ENCODE data around the gene PGM2L1. TPM values are rescaled to one million over a fixed set of nuclear protein-coding genes. Genes with fewer than 3 reads are reported as not detected.
A peak's percentile ranks its signal among the peaks of the same experiment; 100 is the strongest.

Gene PGM2L1
- polyA plus RNA-seq, 1 donor, result 6.7 TPM

DNA sequence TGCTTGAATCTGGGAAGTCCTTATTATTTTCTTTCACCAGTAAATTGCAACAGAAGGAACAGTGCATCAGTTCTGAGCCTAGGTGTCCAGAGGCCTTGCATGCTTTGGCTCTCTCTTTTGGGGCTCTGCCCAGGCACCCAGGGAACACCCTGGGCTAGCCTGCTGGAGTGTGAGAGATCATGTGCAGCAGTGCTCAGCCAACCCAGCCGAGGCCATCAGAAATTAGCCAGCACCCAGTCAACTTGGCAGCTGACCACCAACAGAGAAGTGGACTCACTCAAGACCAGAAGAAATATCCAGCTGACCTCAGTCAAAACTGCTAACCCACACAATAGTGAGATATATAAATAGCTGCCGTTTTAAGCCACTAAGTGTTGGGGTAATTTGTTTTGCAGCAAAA, 75.6 kb downstream of the PGM2L1 start:
- no peak for DNase-seq
- Histone ChIP-seq H3K4me3 (ENCODE audit: low read length) (no peak overlapping the region), H3K27me3 (ENCODE audit: control insufficient read depth, insufficient read depth, low read length) (no peaks in the 10 kb centered on the region), H3K27ac (ENCODE audit: low read length) (no peak overlapping the region), H3K9me3 (ENCODE audit: control insufficient read depth, low read depth, low read length) (peaks cover 2% of the 10 kb centered on the region), H3K36me3 (ENCODE audit: control insufficient read depth, insufficient read depth, low read length) (no peaks in the 10 kb centered on the region), H3K4me1 (ENCODE audit: control insufficient read depth, insufficient read depth, low read length) (peaks cover 8% of the 10 kb centered on the region)
- 67% methylated on average over 1 of the region's 2 CpGs for WGBS (ENCODE audit: insufficient coverage, low lambda C conversion rate)

DNA sequence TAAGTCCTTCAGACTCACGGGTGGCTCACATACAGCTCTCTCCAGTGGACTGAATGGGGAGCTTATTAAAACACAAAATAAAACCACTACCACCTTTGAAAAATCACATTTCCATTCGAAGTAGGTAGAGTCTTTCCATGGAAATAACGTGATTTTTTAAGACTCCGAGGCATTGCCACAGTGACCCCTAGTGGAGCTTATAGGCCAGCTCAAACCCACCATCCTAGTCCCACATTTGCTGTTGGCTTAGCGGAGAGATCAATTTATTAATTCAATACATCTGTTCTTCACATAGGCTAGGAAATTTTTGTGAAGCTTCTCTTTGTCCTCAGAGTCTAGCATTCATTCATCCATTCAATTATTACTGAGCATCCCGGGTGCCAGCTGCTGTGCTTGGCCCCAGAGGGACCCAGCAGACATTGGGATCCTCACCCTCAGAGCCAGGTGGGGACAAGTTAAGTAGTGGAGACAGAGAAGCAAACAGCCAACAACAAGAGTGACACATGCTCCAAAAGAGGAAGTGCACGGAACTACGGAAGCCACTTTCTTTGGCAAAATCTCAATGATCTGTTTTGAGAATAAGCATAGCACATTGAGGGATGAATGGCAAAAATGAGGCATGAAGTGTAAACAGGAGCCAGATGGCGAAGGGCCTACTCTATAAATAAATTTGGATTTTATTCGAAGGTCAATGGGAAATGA, 76.6 kb downstream of the PGM2L1 start:
- 57% methylated on average over 3 of the region's 10 CpGs for WGBS (ENCODE audit: insufficient coverage, low lambda C conversion rate)
- Histone ChIP-seq H3K4me3 (ENCODE audit: low read length) (no peak overlapping the region), H3K4me1 (ENCODE audit: control insufficient read depth, insufficient read depth, low read length) (peaks cover 8% of the 10 kb centered on the region), H3K27ac (ENCODE audit: low read length) (no peak overlapping the region), H3K27me3 (ENCODE audit: control insufficient read depth, insufficient read depth, low read length) (no peaks in the 10 kb centered on the region), H3K36me3 (ENCODE audit: control insufficient read depth, insufficient read depth, low read length) (no peaks in the 10 kb centered on the region), H3K9me3 (ENCODE audit: control insufficient read depth, low read depth, low read length) (peaks cover 9% of the 10 kb centered on the region)
- DNase-seq, result no peak

DNA sequence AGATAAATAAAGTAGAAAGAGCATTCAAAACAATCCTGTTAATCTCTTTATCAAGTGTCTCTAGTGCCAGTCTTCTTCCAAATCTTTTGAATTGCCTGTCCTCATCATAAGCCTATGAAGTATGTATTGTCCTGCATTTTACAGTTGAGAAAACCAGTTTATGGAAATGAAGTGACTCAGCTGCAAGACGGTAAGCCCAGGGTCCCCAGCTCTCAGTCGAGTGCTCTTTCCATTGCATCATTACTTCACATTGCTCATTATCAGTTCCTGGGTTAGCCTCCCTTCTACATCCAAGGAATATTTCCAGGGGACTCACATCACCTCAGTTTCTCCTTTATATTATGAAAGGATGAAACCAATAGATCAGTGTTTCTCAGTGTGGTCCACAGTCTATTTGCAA, 77.7 kb downstream of the PGM2L1 start:
- no peaks in the 10 kb centered on the region for H3K27me3 ChIP-seq (ENCODE audit: control insufficient read depth, insufficient read depth, low read length)
- no CpG with 5 or more reads among the region's 2 CpGs for WGBS (ENCODE audit: insufficient coverage, low lambda C conversion rate)
- peaks cover 13% of the 10 kb centered on the region for H3K9me3 ChIP-seq (ENCODE audit: control insufficient read depth, low read depth, low read length)
- no peak overlapping the region for H3K4me3 ChIP-seq (ENCODE audit: low read length)
- H3K27ac ChIP-seq (ENCODE audit: low read length), result no peak overlapping the region
- no peaks in the 10 kb centered on the region for H3K4me1 ChIP-seq (ENCODE audit: control insufficient read depth, insufficient read depth, low read length)
- DNase-seq, result no peak
- H3K36me3 ChIP-seq (ENCODE audit: control insufficient read depth, insufficient read depth, low read length), result no peaks in the 10 kb centered on the region

GRCh38 chr11:74319139-74319816, 79.0 kb downstream of the PGM2L1 start:
- H3K27ac ChIP-seq (ENCODE audit: low read length), result no peak overlapping the region
- WGBS (ENCODE audit: insufficient coverage, low lambda C conversion rate), result 86% methylated on average over 1 of the region's 5 CpGs
- no peaks in the 10 kb centered on the region for H3K27me3 ChIP-seq (ENCODE audit: control insufficient read depth, insufficient read depth, low read length)
- H3K4me3 ChIP-seq (ENCODE audit: low read length), result no peak overlapping the region
- peaks cover 13% of the 10 kb centered on the region for H3K9me3 ChIP-seq (ENCODE audit: control insufficient read depth, low read depth, low read length)
- no peaks in the 10 kb centered on the region for H3K36me3 ChIP-seq (ENCODE audit: control insufficient read depth, insufficient read depth, low read length)
- no peak for DNase-seq
- no peaks in the 10 kb centered on the region for H3K4me1 ChIP-seq (ENCODE audit: control insufficient read depth, insufficient read depth, low read length)

DNA sequence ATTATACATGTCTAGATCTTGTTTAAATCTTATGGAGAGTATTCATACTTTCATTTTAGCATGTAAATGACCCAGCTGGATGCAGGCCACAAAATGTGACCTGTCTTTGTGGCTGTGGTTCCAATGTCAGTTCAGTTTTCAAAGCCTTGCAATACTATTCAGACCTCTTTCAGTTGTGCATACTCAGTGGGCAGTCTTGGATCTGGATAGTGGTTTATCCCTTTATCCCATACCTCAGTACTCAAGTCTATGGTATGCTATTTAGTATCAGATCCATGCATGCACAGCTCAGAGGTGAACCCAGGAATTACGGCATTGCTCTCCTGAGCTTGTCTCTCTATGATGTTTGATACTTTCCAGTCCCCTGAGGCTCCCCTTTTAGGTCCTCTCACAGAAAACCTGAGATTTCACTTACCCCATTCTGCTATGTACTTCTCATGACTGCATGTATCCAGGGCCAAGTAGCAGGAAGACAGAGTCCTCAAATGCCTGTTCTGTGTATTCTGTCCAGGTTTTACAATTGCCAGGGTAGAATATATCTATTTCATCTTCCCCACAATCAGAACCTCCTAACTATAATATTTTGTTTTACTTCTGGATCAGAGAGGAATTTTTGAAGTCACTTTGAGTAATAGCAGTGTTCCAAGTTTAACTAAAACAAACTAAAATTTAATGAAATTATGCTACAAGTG, 79.8 kb downstream of the PGM2L1 start:
- Histone ChIP-seq H3K27ac (ENCODE audit: low read length) (no peak overlapping the region), H3K4me3 (ENCODE audit: low read length) (no peak overlapping the region), H3K4me1 (ENCODE audit: control insufficient read depth, insufficient read depth, low read length) (no peaks in the 10 kb centered on the region), H3K36me3 (ENCODE audit: control insufficient read depth, insufficient read depth, low read length) (no peaks in the 10 kb centered on the region), H3K27me3 (ENCODE audit: control insufficient read depth, insufficient read depth, low read length) (peaks cover 5% of the 10 kb centered on the region), H3K9me3 (ENCODE audit: control insufficient read depth, low read depth, low read length) (peaks cover 13% of the 10 kb centered on the region)
- no peak for DNase-seq
- WGBS (ENCODE audit: insufficient coverage, low lambda C conversion rate), result no CpG with 5 or more reads among the region's 1 CpG

- no peak overlapping the region for H3K4me3 ChIP-seq (ENCODE audit: low read length)
- no peak overlapping the region for H3K27ac ChIP-seq (ENCODE audit: low read length)
- peaks cover 13% of the 10 kb centered on the region for H3K9me3 ChIP-seq (ENCODE audit: control insufficient read depth, low read depth, low read length)
- no peak for DNase-seq
- H3K4me1 ChIP-seq (ENCODE audit: control insufficient read depth, insufficient read depth, low read length), result peaks cover under 1% of the 10 kb centered on the region
- no peaks in the 10 kb centered on the region for H3K36me3 ChIP-seq (ENCODE audit: control insufficient read depth, insufficient read depth, low read length)
- H3K27me3 ChIP-seq (ENCODE audit: control insufficient read depth, insufficient read depth, low read length), result peaks cover 12% of the 10 kb centered on the region
These were observed 81.3 kb downstream of the PGM2L1 start for GRCh38 chr11:74316772-74317505.

DNA sequence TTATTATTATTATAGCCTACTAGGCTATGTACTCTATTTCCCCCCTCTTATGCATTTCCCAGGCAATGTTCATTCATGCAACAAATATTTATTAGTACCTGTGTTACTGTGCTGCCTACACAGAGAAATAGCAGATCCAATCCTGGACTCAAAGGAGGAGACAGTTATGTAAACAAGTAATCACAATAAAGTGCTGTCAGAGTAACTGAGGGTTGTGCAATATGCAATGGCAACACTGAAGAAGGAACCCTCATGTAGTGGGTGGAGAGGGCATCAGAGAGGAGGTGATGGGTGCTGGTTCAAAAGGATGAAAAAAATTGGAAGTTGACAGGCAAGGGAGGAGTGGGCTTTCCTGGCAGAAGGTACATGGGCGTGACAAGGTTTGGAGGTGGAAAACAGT, 85.9 kb downstream of the PGM2L1 start:
- WGBS (ENCODE audit: insufficient coverage, low lambda C conversion rate), result 100% methylated on average over 1 of the region's 1 CpG
- Histone ChIP-seq H3K9me3 (ENCODE audit: control insufficient read depth, low read depth, low read length) (peaks cover 11% of the 10 kb centered on the region), H3K27me3 (ENCODE audit: control insufficient read depth, insufficient read depth, low read length) (peaks cover 34% of the 10 kb centered on the region), H3K4me3 (ENCODE audit: low read length) (no peak overlapping the region), H3K4me1 (ENCODE audit: control insufficient read depth, insufficient read depth, low read length) (peaks cover 8% of the 10 kb centered on the region), H3K36me3 (ENCODE audit: control insufficient read depth, insufficient read depth, low read length) (no peaks in the 10 kb centered on the region), H3K27ac (ENCODE audit: low read length) (no peak overlapping the region)
- no peak for DNase-seq

GRCh38 chr11:74311352-74311926, 86.8 kb downstream of the PGM2L1 start, which contains the start of gene P4HA3:
TSS of gene P4HA3 (minus strand) at chr11:74311640. CDS start at chr11:74311611, 29 bp downstream.
- peaks cover 37% of the 10 kb centered on the region for H3K27me3 ChIP-seq (ENCODE audit: control insufficient read depth, insufficient read depth, low read length)
- peak within 1 kb of the TSS; percentile 30 for H3K4me3 ChIP-seq (ENCODE audit: low read length)
- peaks cover 8% of the 10 kb centered on the region for H3K4me1 ChIP-seq (ENCODE audit: control insufficient read depth, insufficient read depth, low read length)
- H3K36me3 ChIP-seq (ENCODE audit: control insufficient read depth, insufficient read depth, low read length), result no peaks in the 10 kb centered on the region
- peak; percentile 23 to 55 for DNase-seq
- whole genome bisulfite sequencing (ENCODE audit: insufficient coverage, low lambda C conversion rate), result no CpG with 5 or more reads among the region's 62 CpGs
- peaks cover 2% of the 10 kb centered on the region for H3K9me3 ChIP-seq (ENCODE audit: control insufficient read depth, low read depth, low read length)
- H3K27ac ChIP-seq (ENCODE audit: low read length), result no peak within 1 kb of the TSS

DNA sequence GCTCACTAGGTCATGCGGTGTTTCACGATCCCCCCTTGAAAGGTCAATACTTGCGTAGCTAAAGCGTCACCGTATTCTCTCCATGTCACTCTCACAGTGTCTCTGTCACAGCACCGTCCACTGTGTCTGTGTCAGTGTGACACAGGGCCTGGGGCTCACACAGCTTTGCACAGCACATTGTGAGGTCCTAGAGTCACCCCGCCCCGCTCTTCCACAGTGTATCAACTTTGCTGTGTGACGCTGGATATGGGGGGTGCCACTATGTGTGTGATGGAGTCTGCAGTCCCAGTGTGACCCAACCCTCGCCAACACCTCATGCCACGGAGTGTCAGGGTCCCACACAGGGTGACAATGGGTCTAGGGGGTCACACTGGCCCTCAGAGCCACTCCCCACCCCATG, 87.4 kb downstream of the PGM2L1 start:
- Histone ChIP-seq H3K27me3 (ENCODE audit: control insufficient read depth, insufficient read depth, low read length) (peaks cover 37% of the 10 kb centered on the region), H3K4me1 (ENCODE audit: control insufficient read depth, insufficient read depth, low read length) (peaks cover 8% of the 10 kb centered on the region), H3K36me3 (ENCODE audit: control insufficient read depth, insufficient read depth, low read length) (no peaks in the 10 kb centered on the region), H3K4me3 (ENCODE audit: low read length) (peak overlapping the region; percentile 30), H3K27ac (ENCODE audit: low read length) (no peak overlapping the region), H3K9me3 (ENCODE audit: control insufficient read depth, low read depth, low read length) (no peaks in the 10 kb centered on the region)
- DNase-seq, result no peak
- no CpG with 5 or more reads among the region's 11 CpGs for WGBS (ENCODE audit: insufficient coverage, low lambda C conversion rate)

- Histone ChIP-seq H3K36me3 (ENCODE audit: control insufficient read depth, insufficient read depth, low read length) (no peaks in the 10 kb centered on the region), H3K4me3 (ENCODE audit: low read length) (no peak overlapping the region), H3K9me3 (ENCODE audit: control insufficient read depth, low read depth, low read length) (no peaks in the 10 kb centered on the region), H3K4me1 (ENCODE audit: control insufficient read depth, insufficient read depth, low read length) (peaks cover 8% of the 10 kb centered on the region), H3K27me3 (ENCODE audit: control insufficient read depth, insufficient read depth, low read length) (peaks cover 29% of the 10 kb centered on the region), H3K27ac (ENCODE audit: low read length) (no peak overlapping the region)
- WGBS (ENCODE audit: insufficient coverage, low lambda C conversion rate), result no CpG with 5 or more reads among the region's 1 CpG
- DNase-seq, result no peak
These were observed 90.8 kb downstream of the PGM2L1 start for GRCh38 chr11:74307434-74307833.
